ENCODE data around the gene KRT15. TPM values are rescaled to one million over a fixed set of nuclear protein-coding genes. Genes with fewer than 3 reads are reported as not detected.

Gene KRT15
- total RNA-seq, 1 donor from 2014 or later, result not detected

GRCh38 chr17:41553176-41553575 is 34.5 kb upstream of the KRT15 start:
- H3K36me3 ChIP-seq, result no peaks in the 10 kb centered on the region
- H3K4me1 ChIP-seq, result peaks cover 10% of the 10 kb centered on the region
- peaks cover 83% of the 10 kb centered on the region for H3K27me3 ChIP-seq (ENCODE audit: low read depth)
- no peak for TF ChIP-seq CTCF (IDR thresholded peaks at IDR 0.05; ENCODE audit: borderline replicate concordance)
- H3K9me3 ChIP-seq (replicated peaks), result no peaks in the 10 kb centered on the region
- H3K27ac ChIP-seq (replicated peaks), result no peak overlapping the region
- no peak for DNase-seq
- intact Hi-C loops (cut with micrococcal nuclease), result no loop called here
- H3K4me3 ChIP-seq, result no peak overlapping the region

- Histone ChIP-seq H3K9me3 (replicated peaks) (no peaks in the 10 kb centered on the region), H3K27ac (replicated peaks) (no peak overlapping the region), H3K36me3 (no peaks in the 10 kb centered on the region), H3K27me3 (ENCODE audit: low read depth) (peaks cover 83% of the 10 kb centered on the region), H3K4me3 (no peak overlapping the region), H3K4me1 (peaks cover 17% of the 10 kb centered on the region)
- no peak for DNase-seq
- intact Hi-C loops (cut with micrococcal nuclease), result no loop called here
- TF ChIP-seq CTCF (IDR thresholded peaks at IDR 0.05; ENCODE audit: borderline replicate concordance), result no peak
Measured at GRCh38 chr17:41552455-41552854, 33.8 kb upstream of the KRT15 start.

GRCh38 chr17:41551365-41551764 is 32.7 kb upstream of the KRT15 start:
- Histone ChIP-seq H3K4me3 (no peak overlapping the region), H3K9me3 (replicated peaks) (peaks cover 5% of the 10 kb centered on the region), H3K4me1 (peaks cover 17% of the 10 kb centered on the region), H3K27ac (replicated peaks) (no peak overlapping the region), H3K36me3 (no peaks in the 10 kb centered on the region), H3K27me3 (ENCODE audit: low read depth) (peaks cover 83% of the 10 kb centered on the region)
- no peak for DNase-seq
- intact Hi-C loops (cut with micrococcal nuclease), result no loop called here
- TF ChIP-seq CTCF (IDR thresholded peaks at IDR 0.05; ENCODE audit: borderline replicate concordance), result no peak

GRCh38 chr17:41549596-41550039 is 30.9 kb upstream of the KRT15 start:
- TF ChIP-seq CTCF (IDR thresholded peaks at IDR 0.05; ENCODE audit: borderline replicate concordance), result no peak
- no peak overlapping the region for H3K27ac ChIP-seq (replicated peaks)
- no peaks in the 10 kb centered on the region for H3K36me3 ChIP-seq
- H3K27me3 ChIP-seq (ENCODE audit: low read depth), result peaks cover 81% of the 10 kb centered on the region
- H3K4me3 ChIP-seq, result no peak overlapping the region
- H3K9me3 ChIP-seq (replicated peaks), result peaks cover 6% of the 10 kb centered on the region
- intact Hi-C loops (cut with micrococcal nuclease), result no loop called here
- no peak for DNase-seq
- peaks cover 17% of the 10 kb centered on the region for H3K4me1 ChIP-seq

DNA sequence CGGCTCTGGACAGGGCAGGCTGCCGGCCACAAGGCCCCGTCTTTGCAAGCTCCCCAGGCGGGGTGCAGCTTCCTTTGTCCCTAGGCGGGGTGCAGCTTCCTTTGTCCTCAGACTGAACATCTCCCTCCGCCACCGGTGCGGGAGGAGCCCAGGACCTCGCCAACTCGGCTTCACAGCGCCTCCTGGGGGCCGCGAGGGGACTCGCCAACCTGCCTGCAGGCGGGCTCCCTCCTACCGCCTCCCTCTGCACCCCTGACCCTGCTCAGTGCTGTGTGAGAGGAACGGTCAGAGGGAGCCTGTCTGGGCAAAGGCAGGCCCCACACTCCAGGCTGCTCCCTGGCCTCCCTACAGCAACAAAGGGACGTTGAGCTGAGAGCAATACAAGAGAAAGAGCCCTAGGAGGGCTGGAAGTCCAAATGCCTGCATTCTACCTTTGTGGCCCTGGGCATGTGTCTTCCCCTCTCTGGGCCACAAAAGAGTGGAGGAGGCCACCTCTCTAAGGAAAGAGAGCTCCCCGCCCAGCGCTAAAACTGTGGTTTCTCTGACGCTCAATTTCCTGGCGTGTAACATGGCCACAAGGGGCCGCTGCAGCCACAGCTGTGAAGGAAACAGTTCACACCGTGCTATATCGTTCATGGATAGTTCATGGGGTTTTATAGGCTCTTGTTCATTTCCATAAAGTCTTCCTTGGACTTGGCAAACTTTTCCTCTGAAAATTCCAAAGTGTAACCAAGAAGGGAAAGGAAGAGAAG is 30.3 kb upstream of the KRT15 start:
- TF ChIP-seq CTCF (IDR thresholded peaks at IDR 0.05; ENCODE audit: borderline replicate concordance), result peak; percentile 87
- Histone ChIP-seq H3K4me1 (peaks cover 17% of the 10 kb centered on the region), H3K9me3 (replicated peaks) (peaks cover 6% of the 10 kb centered on the region), H3K36me3 (no peaks in the 10 kb centered on the region), H3K27me3 (ENCODE audit: low read depth) (peaks cover 82% of the 10 kb centered on the region), H3K27ac (replicated peaks) (peak overlapping the region; percentile 34), H3K4me3 (peak overlapping the region; percentile 48)
- intact Hi-C loops (cut with micrococcal nuclease), result no loop called here
- DNase-seq, result peak; percentile 73

Data from left ventricle myocardium inferior (tissue), 1 donor.